ENCODE data around the gene PARVG.

PARVG gene

GRCh38 chr22:44196731-44197131, 16.0 kb downstream of the PARVG start:
- DNase-seq = no peak

DNA sequence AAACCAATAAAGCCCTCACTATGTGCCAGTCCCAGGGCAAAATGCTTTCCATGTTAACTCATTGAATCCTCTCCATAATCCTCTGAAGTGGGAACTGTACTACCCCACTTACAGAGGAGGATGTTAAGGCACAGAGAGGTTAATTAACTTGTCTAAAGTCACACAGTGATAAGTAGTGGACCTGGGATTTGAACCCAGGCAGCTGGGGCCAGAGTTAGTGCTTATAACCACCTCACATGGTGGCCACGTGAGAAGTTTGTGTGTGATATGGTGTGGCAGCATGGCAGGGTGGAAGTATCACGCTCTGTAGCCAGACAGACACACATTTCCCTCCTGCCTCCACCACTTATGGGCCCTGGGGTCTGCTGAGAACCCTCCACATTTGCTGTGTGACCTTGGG, 16.5 kb downstream of the PARVG start:
- no peak for DNase-seq

GRCh38 chr22:44199164-44199563, 18.4 kb downstream of the PARVG start:
- DNase-seq = no peak

GRCh38 chr22:44199866-44200265, 19.1 kb downstream of the PARVG start:
- no peak for DNase-seq

GRCh38 chr22:44200451-44200850, 19.7 kb downstream of the PARVG start:
- no peak for DNase-seq

GRCh38 chr22:44200855-44201550, 20.3 kb downstream of the PARVG start:
- no peak for DNase-seq

GRCh38 chr22:44201665-44202064, 20.9 kb downstream of the PARVG start:
- DNase-seq = no peak

DNA sequence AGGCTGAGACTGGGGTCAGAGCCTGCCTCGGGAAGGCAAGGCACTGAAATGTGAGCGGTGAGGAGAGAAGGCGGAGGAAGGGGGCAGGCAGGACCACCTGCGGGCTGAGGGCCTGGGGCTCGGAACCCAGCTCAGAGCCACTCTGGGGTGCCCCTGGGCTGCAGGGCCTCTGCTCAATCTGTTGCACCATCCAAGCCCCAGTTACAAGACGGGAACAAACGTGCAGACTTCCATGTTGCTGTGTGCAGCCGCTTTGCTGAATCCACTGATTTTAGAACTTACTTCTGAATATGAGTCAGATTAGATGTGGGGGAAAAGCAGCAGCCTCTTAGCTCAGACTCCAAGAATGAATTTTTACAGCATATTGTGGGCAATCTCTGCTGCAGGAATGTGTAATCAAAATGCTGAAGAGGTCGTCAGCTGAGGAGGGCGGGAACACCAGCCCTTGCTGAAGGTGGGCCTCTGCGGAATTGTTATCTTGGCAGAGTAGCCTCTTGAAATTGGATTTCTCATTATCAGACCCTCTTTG, 21.6 kb downstream of the PARVG start:
- DNase-seq = peak in 1 of 2 donors; percentile 8

- no peak for DNase-seq
Measured at GRCh38 chr22:44203203-44203602, 22.5 kb downstream of the PARVG start.

DNA sequence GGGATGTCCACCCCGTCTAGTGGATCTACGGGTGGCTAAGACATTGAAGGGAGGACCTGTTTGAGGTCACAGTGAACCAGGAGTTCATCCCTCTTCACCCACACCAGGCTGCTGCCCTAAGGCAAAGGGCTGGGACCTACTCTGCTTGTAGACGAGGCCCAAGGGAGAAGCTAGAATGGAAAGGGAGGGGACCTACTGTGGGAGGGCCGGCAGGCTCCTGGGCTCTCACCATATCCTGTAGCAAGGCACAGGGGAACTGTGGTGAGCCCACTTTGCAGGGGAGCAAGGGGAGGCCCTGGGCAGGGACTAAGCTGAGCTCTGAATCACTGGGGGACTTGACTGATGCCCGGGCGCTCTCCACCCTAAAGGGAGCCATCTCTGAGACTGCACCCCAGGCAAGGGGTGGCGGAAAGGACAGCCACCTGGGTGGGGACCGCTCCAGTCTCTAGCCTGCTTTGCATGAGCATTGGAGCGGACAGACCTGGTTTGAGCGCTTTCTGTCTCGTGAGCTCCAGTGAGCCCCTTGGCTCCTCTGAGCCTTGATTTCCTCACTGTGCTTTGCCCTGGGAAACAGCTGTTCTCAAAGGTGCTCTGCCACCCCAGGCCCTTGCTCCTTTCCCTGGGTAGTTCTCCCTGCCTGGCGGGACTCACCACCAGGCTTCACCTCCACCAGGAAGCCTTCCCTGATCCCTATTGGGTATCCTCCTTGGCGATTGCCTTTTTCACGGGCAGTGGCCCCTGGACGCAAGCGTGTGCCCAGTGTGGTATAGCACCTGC, 24.2 kb downstream of the PARVG start:
- no peak for DNase-seq

GRCh38 chr22:44205516-44206329, 25.0 kb downstream of the PARVG start:
- DNase-seq = no peak

GRCh38 chr22:44206330-44206645, 25.6 kb downstream of the PARVG start:
- no peak for DNase-seq

DNA sequence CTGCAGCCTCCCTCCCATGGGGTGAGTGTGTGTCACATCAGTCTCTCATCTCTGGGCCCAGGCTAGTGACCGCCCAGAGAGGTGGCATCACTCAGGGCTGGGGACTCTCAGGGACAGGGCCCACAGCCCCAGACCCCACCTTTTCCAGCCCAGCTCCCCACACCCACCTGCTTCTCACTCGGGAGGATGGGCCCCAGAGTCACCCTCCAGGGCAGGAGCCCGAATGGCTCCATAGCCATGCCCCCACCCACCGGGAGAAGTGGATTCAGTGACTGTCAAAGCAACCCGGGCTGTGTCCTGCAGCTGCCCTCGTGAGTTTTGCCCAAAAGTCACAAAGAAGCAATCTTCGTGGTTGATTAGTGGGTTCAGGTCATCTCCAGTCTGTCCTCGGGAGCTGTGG, 26.0 kb downstream of the PARVG start:
- no peak for DNase-seq

GRCh38 chr22:44207173-44207980, 26.7 kb downstream of the PARVG start:
- no peak for DNase-seq

GRCh38 chr22:44207981-44208317, 27.2 kb downstream of the PARVG start:
- no peak for DNase-seq

DNA sequence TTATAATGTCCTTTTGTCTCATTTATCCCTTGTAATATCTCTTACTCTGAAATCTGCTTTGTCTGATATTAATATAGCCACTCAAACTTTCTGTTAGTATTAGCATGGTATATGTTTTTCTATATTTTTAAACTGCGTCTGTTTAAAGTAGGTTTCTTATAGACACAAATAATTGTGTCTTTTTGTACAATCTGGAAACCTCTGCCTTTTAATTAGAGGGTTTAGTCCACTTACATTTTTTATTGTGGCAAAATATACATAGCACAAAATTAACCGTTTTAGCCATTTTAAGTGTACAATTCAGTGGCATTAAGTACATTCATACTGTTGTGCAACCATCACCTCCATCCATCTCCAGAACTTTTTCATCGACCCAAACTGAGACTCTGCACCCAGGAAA, 28.6 kb downstream of the PARVG start:
- DNase-seq = no peak

DNA sequence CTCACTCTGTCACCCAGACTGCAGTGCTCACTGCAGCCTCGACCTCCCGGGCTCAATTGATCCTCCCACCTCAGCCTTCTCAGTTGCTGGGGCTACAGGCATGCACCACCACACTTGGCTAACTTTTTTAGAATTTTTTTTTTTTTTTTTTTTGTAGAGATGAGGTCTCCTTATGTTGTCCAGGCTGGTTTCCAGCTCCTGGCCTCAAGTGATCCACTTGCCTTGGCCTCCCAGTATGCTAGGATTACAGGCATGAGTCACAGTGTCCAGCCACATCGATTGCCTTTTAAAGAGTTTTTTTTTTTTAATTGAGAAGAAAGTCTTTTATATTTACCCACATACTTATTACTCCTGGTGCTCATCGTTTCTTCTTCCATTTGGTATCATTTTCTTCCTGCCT, 30.0 kb downstream of the PARVG start:
- DNase-seq = no peak

DNA sequence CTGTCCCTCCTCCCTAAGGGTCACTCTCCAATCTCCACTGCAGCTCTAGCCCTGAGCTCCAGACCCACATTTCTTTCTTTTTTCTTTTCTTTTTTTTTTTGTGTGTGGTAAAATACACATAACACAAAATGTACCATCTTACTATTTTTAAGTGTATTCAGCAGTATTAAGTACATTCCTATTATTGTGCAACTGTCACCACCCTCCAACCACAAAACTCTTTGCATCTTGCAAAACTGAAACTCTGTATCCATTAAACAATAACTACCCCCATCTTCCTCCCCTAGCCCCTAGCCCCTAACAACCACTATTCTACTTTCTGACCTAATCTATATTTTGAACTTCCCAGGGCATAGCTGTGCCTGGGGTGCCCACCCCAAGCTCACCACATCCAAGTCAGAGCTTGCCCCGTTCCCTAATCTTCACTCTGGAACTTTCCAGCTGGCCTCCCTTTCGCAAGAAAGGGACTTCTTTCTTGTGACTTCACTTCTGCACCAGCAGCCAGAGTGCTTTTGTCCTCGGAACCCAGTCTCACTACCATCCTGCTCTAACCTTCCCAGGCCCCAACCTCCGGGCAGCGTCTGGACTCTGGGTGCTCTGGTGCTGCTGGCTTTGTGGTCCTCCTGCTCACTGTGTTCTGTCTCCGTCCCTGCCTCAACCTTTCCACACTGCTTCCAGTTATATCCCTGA, 30.7 kb downstream of the PARVG start:
- DNase-seq = no peak

DNA sequence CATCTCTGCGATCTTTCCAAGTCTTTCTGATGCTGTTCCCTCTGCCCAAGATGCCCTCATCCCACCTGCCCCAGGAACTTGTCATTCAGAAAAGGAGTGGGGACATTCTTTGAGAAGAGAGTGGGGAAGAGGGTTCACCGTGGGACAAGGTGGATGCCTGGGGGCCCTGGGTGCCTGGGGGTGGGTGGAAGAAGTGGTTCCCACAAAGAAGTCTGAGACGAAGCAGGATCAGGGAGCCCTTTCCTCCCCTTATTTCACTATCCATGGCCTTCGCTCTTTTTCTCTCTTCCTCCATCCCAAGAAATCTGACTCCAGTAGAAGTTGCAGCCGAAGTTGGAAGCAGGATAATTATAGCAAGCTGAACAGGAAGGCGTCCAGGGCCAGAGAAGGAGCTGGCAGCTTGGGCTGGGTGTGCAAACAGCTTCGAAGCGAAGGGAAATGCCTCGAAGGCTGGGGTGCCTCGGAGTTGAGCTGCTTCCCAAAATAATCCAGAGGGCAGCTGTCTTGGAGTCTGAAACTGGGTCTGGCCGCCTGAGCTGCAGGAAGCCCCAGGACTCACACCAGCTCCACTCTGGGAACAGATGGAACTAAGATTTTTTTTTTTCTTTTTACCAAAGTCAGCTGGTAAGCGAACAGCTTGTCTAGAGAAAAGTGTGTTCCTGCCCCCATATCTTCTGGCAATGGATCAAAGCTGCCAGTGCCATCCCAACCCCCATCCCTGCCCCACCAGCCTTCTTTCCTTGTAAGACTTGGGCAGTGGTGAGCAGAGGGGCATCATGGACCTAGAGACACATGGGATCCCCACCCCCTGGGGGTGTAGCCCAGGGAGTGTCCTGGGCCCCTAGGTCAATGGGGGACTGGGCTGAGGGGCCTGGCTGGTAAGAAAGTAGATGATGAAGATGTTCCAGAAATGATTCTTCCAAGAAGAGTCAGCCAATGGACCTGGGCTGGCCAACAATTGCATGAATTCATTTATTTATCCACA, 31.5 kb downstream of the PARVG start:
- no peak for DNase-seq

- no peak for DNase-seq
Measured at GRCh38 chr22:44212936-44213335, 32.2 kb downstream of the PARVG start.
